RWPE1 (cell line): ENCODE data around the gene HEATR9.

Source experiments
- CTCF ChIA-PET: fragments of 350-600 bp; sonication (Branson Sonifier 250); formaldehyde crosslinking; extraction: SDS; loops from one replicate; lab custom pipeline; 2021; lab: Yijun Ruan, JAX
- POLR2A ChIA-PET: fragments of 400-600 bp; formaldehyde crosslinking; extraction: SDS; loops from one replicate; lab custom pipeline; 2020; ENCODE audit warnings: antibody characterized with exemption; ENCODE audit not compliant: low non-redundant PET; lab: Yijun Ruan, JAX
- DNase-seq: peaks from one replicate; pipeline ENCODE4 v3.0.0; 2012; ENCODE audit warnings: low spot score
- H3K27ac ChIP-seq: fragments of 450-650 bp; 2 replicates; pipeline ENCODE4 v1.5.1; 2017
- CTCF ChIP-seq: fragments of 450-650 bp; conservative IDR thresholded peaks from 2 replicates; pipeline ENCODE4 v1.5.1; 2017; ENCODE audit warnings: low read depth, mild to moderate bottlenecking

Gene HEATR9

GRCh38 chr17:35847633-35848373 is 20.9 kb downstream of the HEATR9 start:
- no peak overlapping the region for H3K27ac ChIP-seq
- TF ChIP-seq CTCF, result no peak
- ChIA-PET CTCF (interaction anchor here (0.6 to 0.9 kb wide), 2 partner anchors 15 to 635 kb away, joined by 3 to 4 read pairs; no protein-coding TSS in a partner anchor), POLR2A (no interaction called here)
- no peak for DNase-seq

- TF ChIP-seq CTCF, result no peak
- POLR2A ChIA-PET, result no interaction called here
- no peak for DNase-seq
- H3K27ac ChIP-seq, result no peak overlapping the region
- CTCF ChIA-PET, result no interaction called here
Measured at GRCh38 chr17:35847006-35847405, 21.7 kb downstream of the HEATR9 start.

- H3K27ac ChIP-seq, result no peak overlapping the region
- ChIA-PET POLR2A (no interaction called here), CTCF (no interaction called here)
- no peak for TF ChIP-seq CTCF
- DNase-seq, result no peak
Measured at GRCh38 chr17:35846055-35846809, 22.5 kb downstream of the HEATR9 start.

- no peak for DNase-seq
- no peak for TF ChIP-seq CTCF
- ChIA-PET CTCF (no interaction called here), POLR2A (no interaction called here)
- H3K27ac ChIP-seq, result no peak overlapping the region
Measured at GRCh38 chr17:35844547-35844946, 24.1 kb downstream of the HEATR9 start.

GRCh38 chr17:35843698-35844097 is 25.0 kb downstream of the HEATR9 start:
- no peak for TF ChIP-seq CTCF
- DNase-seq, result no peak
- CTCF ChIA-PET, result no interaction called here
- POLR2A ChIA-PET, result no interaction called here
- no peak overlapping the region for H3K27ac ChIP-seq

GRCh38 chr17:35842239-35842638 is 26.5 kb downstream of the HEATR9 start:
- POLR2A ChIA-PET, result no interaction called here

More at GRCh38 chr17:35842239-35842638, 26.5 kb downstream of the HEATR9 start:
- no peak for DNase-seq
- no peak for TF ChIP-seq CTCF
- H3K27ac ChIP-seq, result no peak overlapping the region
- CTCF ChIA-PET, result interaction anchor here (0.6 kb wide), 2 partner anchors 23 to 81 kb away, joined by 3 to 5 read pairs; no protein-coding TSS in a partner anchor
